Skeletal muscle tissue (tissue), 4 donors: Measurements from ENCODE around the gene CBFA2T3. TPM values are rescaled to one million over a fixed set of nuclear protein-coding genes. Genes with fewer than 3 reads are reported as not detected.
"Not testable (repeated sequence)": the region's sequence is repeated elsewhere in the genome, so short reads cannot be mapped to it uniquely, and the experiment has no call there.

Experiments used
- H3K27ac ChIP-seq: one replicate; pipeline ENCODE4 v1.7.0; 2013; ENCODE audit warnings: mild to moderate bottlenecking, low read depth, low read length, inconsistent platforms
- H3K27me3 ChIP-seq, 3 donors: one replicate each; pipeline ENCODE4 v1.7.0; 2013; ENCODE audit warnings: low read length in 3 of 3; ENCODE audit not compliant: control insufficient read depth in 3 of 3, insufficient read depth in 3 of 3
- H3K36me3 ChIP-seq, 3 donors: one replicate each; pipeline ENCODE4 v1.7.0; 2013; ENCODE audit warnings: low read length in 3 of 3; ENCODE audit not compliant: control insufficient read depth in 3 of 3, insufficient read depth in 3 of 3
- H3K4me1 ChIP-seq, 3 donors: one replicate each; pipeline ENCODE4 v1.7.0; 2013; ENCODE audit warnings: low read length in 3 of 3, mild to moderate bottlenecking in 3 of 3; ENCODE audit not compliant: control insufficient read depth in 3 of 3, insufficient read depth in 3 of 3
- H3K4me3 ChIP-seq, 3 donors: one replicate each; pipeline ENCODE4 v1.7.0; 2013; ENCODE audit warnings: low read length in 3 of 3
- H3K9ac ChIP-seq, 3 donors: one replicate each; pipeline ENCODE4 v1.7.0; 2013; ENCODE audit warnings: low read length in 3 of 3, mild to moderate bottlenecking in 3 of 3, moderate library complexity in 2 of 3, low read depth in 1 of 3
- H3K9me3 ChIP-seq, 3 donors: one replicate each; pipeline ENCODE4 v1.7.0; 2013; ENCODE audit warnings: low read length in 3 of 3; ENCODE audit not compliant: control insufficient read depth in 3 of 3
- total RNA-seq: library from RNA; depleted of rRNA; stranded (reverse); fragments of >200 nt; gene quantifications from one replicate; pipeline ENCODE4 v1.2.3, GENCODE V29; 2014
- donor health status: Osteomylitis.

CBFA2T3 gene
- total RNA-seq, 1 donor from 2014 or later: 2.1 TPM

- H3K4me1 ChIP-seq: no peaks in the 10 kb centered on the region
- no peak overlapping the region for H3K9ac ChIP-seq
- peaks cover 0 to 5% (median 0%) of the 10 kb centered on the region in 3 donors for H3K9me3 ChIP-seq
- H3K36me3 ChIP-seq: no peaks in the 10 kb centered on the region
- no peak overlapping the region for H3K27ac ChIP-seq
- peaks cover 45 to 52% (median 45%) of the 10 kb centered on the region in 3 donors for H3K27me3 ChIP-seq
- no peak overlapping the region for H3K4me3 ChIP-seq
These were observed 28.4 kb upstream of the CBFA2T3 start for GRCh38 chr16:89005201-89006035.

GRCh38 chr16:89004209-89004831 lies 27.3 kb upstream of the CBFA2T3 start:
- no peak overlapping the region for H3K27ac ChIP-seq
- no peak overlapping the region for H3K4me3 ChIP-seq
- H3K36me3 ChIP-seq: no peaks in the 10 kb centered on the region
- H3K4me1 ChIP-seq: no peaks in the 10 kb centered on the region
- H3K27me3 ChIP-seq: peaks cover 45 to 52% (median 47%) of the 10 kb centered on the region in 3 donors
- peaks cover 0 to 12% (median 0%) of the 10 kb centered on the region in 3 donors for H3K9me3 ChIP-seq
- H3K9ac ChIP-seq: no peak overlapping the region

GRCh38 chr16:89003831-89004208 lies 26.8 kb upstream of the CBFA2T3 start:
- H3K27me3 ChIP-seq: peaks cover 45 to 52% (median 47%) of the 10 kb centered on the region in 3 donors
- peaks cover 0 to 13% (median 0%) of the 10 kb centered on the region in 3 donors for H3K9me3 ChIP-seq
- H3K4me1 ChIP-seq: no peaks in the 10 kb centered on the region
- no peak overlapping the region for H3K9ac ChIP-seq
- no peak overlapping the region for H3K4me3 ChIP-seq
- no peak overlapping the region for H3K27ac ChIP-seq
- H3K36me3 ChIP-seq: no peaks in the 10 kb centered on the region

- no peaks in the 10 kb centered on the region for H3K4me1 ChIP-seq
- H3K9me3 ChIP-seq: peaks cover 0 to 15% (median 0%) of the 10 kb centered on the region in 3 donors
- H3K9ac ChIP-seq: no peak overlapping the region
- no peak overlapping the region for H3K4me3 ChIP-seq
- no peak overlapping the region for H3K27ac ChIP-seq
- H3K27me3 ChIP-seq: peaks cover 45 to 52% (median 47%) of the 10 kb centered on the region in 3 donors
- H3K36me3 ChIP-seq: no peaks in the 10 kb centered on the region
These were observed 26.1 kb upstream of the CBFA2T3 start for GRCh38 chr16:89002851-89003830.

GRCh38 chr16:89002081-89002480 lies 25.1 kb upstream of the CBFA2T3 start:
- H3K4me3 ChIP-seq, H3K9ac ChIP-seq, H3K36me3 ChIP-seq, H3K4me1 ChIP-seq, H3K27ac ChIP-seq: not testable (repeated sequence)
- peaks cover 36 to 46% (median 45%) of the 10 kb centered on the region in 3 donors for H3K27me3 ChIP-seq
- peaks cover 2 to 21% (median 4%) of the 10 kb centered on the region in 3 donors for H3K9me3 ChIP-seq

GRCh38 chr16:89001117-89002027 lies 24.4 kb upstream of the CBFA2T3 start:
- Histone ChIP-seq H3K4me3 (no peak overlapping the region), H3K36me3 (no peaks in the 10 kb centered on the region), H3K9ac (no peak overlapping the region), H3K27ac (no peak overlapping the region), H3K27me3 (peaks cover 36 to 48% (median 47%) of the 10 kb centered on the region in 3 donors), H3K4me1 (no peaks in the 10 kb centered on the region), H3K9me3 (peaks cover 2 to 21% (median 4%) of the 10 kb centered on the region in 3 donors)

- peaks cover 37 to 47% (median 38%) of the 10 kb centered on the region in 3 donors for H3K27me3 ChIP-seq
- peaks cover 2 to 21% (median 4%) of the 10 kb centered on the region in 3 donors for H3K9me3 ChIP-seq
- no peaks in the 10 kb centered on the region for H3K4me1 ChIP-seq
- H3K9ac ChIP-seq: no peak overlapping the region
- no peak overlapping the region for H3K27ac ChIP-seq
- H3K36me3 ChIP-seq: no peaks in the 10 kb centered on the region
- H3K4me3 ChIP-seq: no peak overlapping the region
These were observed 23.4 kb upstream of the CBFA2T3 start for GRCh38 chr16:89000207-89000959.

- Histone ChIP-seq H3K9me3 (peaks cover 2 to 21% (median 4%) of the 10 kb centered on the region in 3 donors), H3K27ac (no peak overlapping the region), H3K36me3 (no peaks in the 10 kb centered on the region), H3K4me3 (no peak overlapping the region), H3K4me1 (no peaks in the 10 kb centered on the region), H3K27me3 (peaks cover 41 to 51% (median 43%) of the 10 kb centered on the region in 3 donors), H3K9ac (no peak overlapping the region)
These were observed 22.6 kb upstream of the CBFA2T3 start for GRCh38 chr16:88999457-89000206.
